Vein endothelial cell (primary cell): Measurements from ENCODE around the gene PCDHAC1. TPM values are rescaled to one million over a fixed set of nuclear protein-coding genes. Genes with fewer than 3 reads are reported as not detected.

Source experiments
- small RNA-seq: library from RNA; depleted of rRNA; stranded (forward); fragments of <200 nt; gene quantifications from one replicate; pipeline ENCODE3, GENCODE V24; 2012
- total RNA-seq: library from RNA; depleted of rRNA; stranded (reverse); fragments of >200 nt; gene quantifications from 2 replicates; pipeline ENCODE4 v1.2.3, GENCODE V29; 2012

Gene PCDHAC1, protein sequence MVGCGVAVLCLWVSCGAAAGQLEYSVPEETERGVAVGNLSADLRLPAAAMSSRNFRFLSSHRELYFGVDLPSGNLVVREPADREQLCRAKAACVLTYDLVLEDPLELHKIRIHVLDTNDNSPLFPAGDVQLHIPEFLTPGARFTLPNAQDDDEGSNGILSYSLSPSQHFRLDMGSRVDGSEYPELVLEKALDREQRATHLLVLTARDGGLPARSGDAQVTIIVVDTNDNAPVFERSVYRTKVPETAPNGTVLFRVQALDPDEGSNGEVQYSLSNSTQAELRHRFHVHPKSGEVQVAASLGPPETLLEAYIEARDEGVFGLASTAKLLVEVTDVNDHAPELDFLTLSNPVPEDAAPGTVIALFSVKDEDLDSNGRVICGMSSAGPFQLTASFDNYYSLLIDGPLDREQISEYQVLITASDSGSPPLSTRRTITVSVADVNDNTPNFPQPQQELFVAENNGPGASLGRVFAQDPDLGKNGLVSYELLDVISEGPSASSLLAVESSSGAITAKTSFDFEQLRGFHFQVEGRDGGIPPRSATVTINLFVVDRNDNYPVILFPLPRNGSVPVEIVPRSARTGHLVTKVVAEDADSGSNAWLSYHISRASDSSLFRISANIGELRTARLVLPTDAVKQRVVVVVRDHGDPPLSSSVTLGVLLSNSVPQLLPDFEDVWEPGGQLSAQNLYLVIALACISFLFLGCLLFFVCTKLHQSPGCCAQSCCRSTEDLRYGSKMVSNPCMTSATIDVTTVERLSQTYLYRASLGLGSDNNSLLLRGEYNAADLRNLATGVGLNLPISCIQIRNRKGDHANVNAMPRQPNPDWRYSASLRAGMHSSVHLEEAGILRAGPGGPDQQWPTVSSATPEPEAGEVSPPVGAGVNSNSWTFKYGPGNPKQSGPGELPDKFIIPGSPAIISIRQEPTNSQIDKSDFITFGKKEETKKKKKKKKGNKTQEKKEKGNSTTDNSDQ
- 0.10 and 0.33 TPM in 2 replicates for total RNA-seq

DNA sequence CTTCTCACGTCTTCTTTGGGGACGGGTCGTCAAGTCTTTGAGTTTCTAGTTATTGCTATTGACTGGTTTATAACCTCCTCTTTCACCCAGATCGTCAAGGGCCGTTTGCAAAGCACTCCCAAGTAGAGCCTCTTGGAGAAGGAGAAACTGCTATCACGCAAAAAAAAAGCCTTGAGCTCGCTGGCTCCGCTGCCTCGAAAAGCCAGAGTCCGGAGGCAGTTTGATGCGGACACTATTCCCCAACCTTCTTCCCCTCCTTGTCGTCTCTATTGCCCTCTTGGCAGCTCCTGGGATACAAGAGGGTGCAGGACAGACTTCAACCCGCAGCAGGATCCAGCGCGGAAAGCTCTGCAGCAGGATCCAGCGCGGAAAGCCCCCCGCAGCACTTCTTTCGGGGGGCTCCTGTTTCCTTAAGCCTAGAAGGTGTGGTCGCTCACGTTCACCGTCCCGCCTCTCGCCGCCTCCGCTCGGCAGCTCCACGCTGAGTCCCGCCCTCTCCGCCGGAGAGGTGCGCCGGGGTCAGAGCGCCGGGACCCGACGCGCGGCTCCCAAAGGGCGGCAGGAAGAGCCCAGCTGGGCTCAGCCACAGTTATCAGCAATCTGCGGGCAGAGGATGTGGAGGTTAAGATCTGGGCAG, at the start of gene PCDHAC1:
Gene PCDHAC1 (plus strand): TSS at position 494 of the 637 bp plus-strand sequence. CDS start 594 bp downstream, outside the sequence.

DNA sequence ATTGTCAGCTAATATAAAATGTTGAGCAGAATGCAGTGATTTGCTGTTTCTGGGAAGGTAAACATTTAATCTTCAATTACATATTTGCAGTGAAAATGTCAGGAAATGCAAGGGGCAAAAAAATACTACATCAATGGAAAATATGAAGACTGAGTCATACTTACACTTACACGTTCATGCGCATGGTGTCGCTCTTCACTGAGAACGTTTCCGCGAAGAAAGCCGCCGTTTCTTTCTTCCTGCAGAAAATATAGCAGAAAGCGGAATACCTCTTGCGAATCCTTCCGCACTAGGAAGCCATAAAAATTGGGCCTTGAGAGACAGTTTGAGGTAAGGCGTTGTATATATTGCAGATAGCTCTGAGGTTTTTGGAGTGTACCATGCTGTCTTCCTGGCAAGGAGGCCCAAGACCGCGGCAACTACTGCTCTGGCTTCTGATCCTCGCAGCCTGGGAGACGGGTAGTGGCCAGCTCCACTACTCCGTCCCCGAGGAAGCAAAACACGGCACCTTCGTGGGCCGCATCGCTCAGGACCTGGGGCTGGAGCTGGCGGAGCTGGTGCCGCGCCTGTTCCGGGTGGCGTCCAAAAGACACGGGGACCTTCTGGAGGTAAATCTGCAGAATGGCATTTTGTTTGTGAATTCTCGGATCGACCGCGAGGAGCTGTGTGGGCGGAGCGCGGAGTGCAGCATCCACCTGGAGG, 44.1 kb upstream of the PCDHAC1 start, which contains the start of gene PCDHA13:
Gene PCDHA13 (plus strand): TSS at position 236 of the 702 bp plus-strand sequence. CDS start 145 bp downstream, at position 381.

DNA sequence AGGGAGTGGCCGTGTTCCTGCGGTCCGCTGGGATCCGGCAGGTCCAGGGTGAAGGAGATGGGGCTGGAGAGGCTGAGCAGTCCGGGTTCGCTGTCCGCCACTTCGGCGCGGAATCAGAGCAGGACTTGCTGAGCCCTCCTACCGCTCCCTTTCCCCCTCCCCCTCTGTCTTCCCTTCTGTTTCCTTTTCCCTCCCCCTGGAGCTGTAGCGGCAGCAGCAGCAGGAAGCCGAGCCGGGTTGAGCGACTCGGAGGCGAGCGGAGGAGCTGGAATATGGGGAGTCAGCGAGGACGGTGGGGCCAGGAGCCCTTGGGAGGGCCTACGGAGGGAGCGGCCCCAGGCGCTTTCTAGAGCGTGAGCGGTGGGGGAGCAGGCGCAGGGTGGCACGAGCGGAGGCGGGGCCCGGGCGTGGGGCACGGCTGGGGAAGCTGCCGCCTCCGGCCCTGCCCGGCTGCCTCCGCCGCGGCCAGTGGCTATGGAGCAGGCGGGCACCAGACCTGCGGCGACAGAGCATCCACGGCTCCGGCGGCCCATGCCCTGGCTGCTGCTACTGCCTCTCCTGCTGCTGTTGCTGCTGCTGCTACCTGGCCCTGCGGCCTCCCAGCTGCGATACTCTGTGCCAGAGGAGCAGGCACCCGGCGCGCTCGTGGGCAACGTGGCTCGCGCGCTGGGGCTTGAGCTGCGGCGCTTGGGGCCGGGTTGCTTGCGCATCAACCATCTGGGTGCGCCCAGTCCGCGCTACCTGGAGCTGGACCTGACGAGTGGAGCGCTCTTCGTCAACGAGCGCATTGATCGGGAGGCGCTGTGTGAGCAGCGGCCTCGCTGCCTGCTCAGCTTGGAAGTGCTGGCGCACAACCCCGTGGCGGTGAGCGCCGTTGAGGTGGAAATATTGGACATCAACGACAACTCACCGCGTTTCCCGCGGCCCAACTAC, 40.5 kb downstream of the PCDHAC1 start, which contains the start of gene PCDHAC2:
Gene PCDHAC2 (plus strand): TSS at position 184 of the 933 bp plus-strand sequence. CDS start 291 bp downstream, at position 475.

Small RNAs within 50 kb of the gene (small RNA-seq; reads per million reads assigned to genes)
- gene AC010223.1: not detected

Other genes with a start within 250 kb of the PCDHAC1 start
- gene HARS1, start 234.9 kb upstream of the PCDHAC1 start, total RNA-seq: 48.7 and 60.9 TPM in 2 replicates
- gene HARS2, start 234.8 kb upstream of the PCDHAC1 start, total RNA-seq: 31.7 and 39.1 TPM in 2 replicates
- 25.2 and 32.4 TPM in 2 replicates for gene ZMAT2, start 225.9 kb upstream of the PCDHAC1 start, total RNA-seq
- not detected in 2 replicates for gene PCDHA1, start 140.2 kb upstream of the PCDHAC1 start, total RNA-seq
- gene PCDHA2, start 131.4 kb upstream of the PCDHAC1 start, total RNA-seq: under 0.01 TPM in 1 of 2 replicates, not detected in the other
- gene PCDHA3, start 125.2 kb upstream of the PCDHAC1 start, total RNA-seq: under 0.01 and 0.19 TPM in 2 replicates
- 0.10 and 0.33 TPM in 2 replicates for gene PCDHA4, start 119.2 kb upstream of the PCDHAC1 start, total RNA-seq
- gene PCDHA5, start 104.7 kb upstream of the PCDHAC1 start, total RNA-seq: under 0.01 and 0.10 TPM in 2 replicates
- 0.19 and 0.33 TPM in 2 replicates for gene PCDHA6, start 98.3 kb upstream of the PCDHAC1 start, total RNA-seq
- 0.19 and 0.33 TPM in 2 replicates for gene PCDHA7, start 92.0 kb upstream of the PCDHAC1 start, total RNA-seq
- gene PCDHA8, start 85.1 kb upstream of the PCDHAC1 start, total RNA-seq: under 0.01 TPM in 1 of 2 replicates, not detected in the other
- under 0.01 TPM in 2 replicates for gene PCDHA9, start 77.9 kb upstream of the PCDHAC1 start, total RNA-seq
- under 0.01 and 0.19 TPM in 2 replicates for gene PCDHA10, start 70.4 kb upstream of the PCDHAC1 start, total RNA-seq
- under 0.01 and 0.10 TPM in 2 replicates for gene PCDHA11, start 57.3 kb upstream of the PCDHAC1 start, total RNA-seq
- gene PCDHA12, start 51.0 kb upstream of the PCDHAC1 start, total RNA-seq: under 0.01 TPM in 1 of 2 replicates, not detected in the other
- gene PCDHA13, start 44.2 kb upstream of the PCDHAC1 start, total RNA-seq: not detected in 2 replicates
- gene PCDHAC2, start 40.2 kb downstream of the PCDHAC1 start, total RNA-seq: 0.33 and 1.9 TPM in 2 replicates
- not detected in 2 replicates for gene PCDHB1, start 125.1 kb downstream of the PCDHAC1 start, total RNA-seq
- gene PCDHB2, start 168.3 kb downstream of the PCDHAC1 start, total RNA-seq: 1.6 and 2.0 TPM in 2 replicates
- gene PCDHB3, start 174.2 kb downstream of the PCDHAC1 start, total RNA-seq: 0.57 and 0.65 TPM in 2 replicates
- 0.19 and 0.33 TPM in 2 replicates for gene PCDHB4, start 195.5 kb downstream of the PCDHAC1 start, total RNA-seq
- 0.98 and 1.3 TPM in 2 replicates for gene PCDHB5, start 208.9 kb downstream of the PCDHAC1 start, total RNA-seq
- gene PCDHB6, start 223.8 kb downstream of the PCDHAC1 start, total RNA-seq: under 0.01 and 0.19 TPM in 2 replicates
- gene PCDHB7, start 246.3 kb downstream of the PCDHAC1 start, total RNA-seq: 0.57 and 0.98 TPM in 2 replicates